Measurements from ENCODE around the gene SMYD3. TPM values are rescaled to one million over a fixed set of nuclear protein-coding genes. Genes with fewer than 3 reads are reported as not detected.

The SMYD3 gene
- total RNA-seq, 3 donors from 2014 or later (not counting 1 experiment from before 2014, with no cell fraction given) = 43.6 to 48.0 (median 46.1) TPM

GRCh38 chr1:246537887-246538286 is 30.8 kb upstream of the SMYD3 start:
- DNase-seq (no peak), ATAC-seq (no peak)
- 96% methylated on average over 3 of the region's 3 CpGs for WGBS (ENCODE audit: insufficient coverage)
- Mint-ChIP-seq H3K27me3 (ENCODE audit: low read depth in 2 of 2) (no peaks in the 10 kb centered on the region), H3K36me3 (no peaks in the 10 kb centered on the region), H3K4me3 (no peak overlapping the region), H3K9me3 (no peaks in the 10 kb centered on the region), H3K4me1 (no peaks in the 10 kb centered on the region), H3K27ac (no peak overlapping the region)
- Histone ChIP-seq H3K27me3 (ENCODE audit: control insufficient read depth, insufficient read depth, low read length) (no peaks in the 10 kb centered on the region), H3K9me3 (ENCODE audit: control insufficient read depth, insufficient read depth, low read length) (no peaks in the 10 kb centered on the region), H3K4me3 (ENCODE audit: low read length) (no peak overlapping the region), H3K4me1 (ENCODE audit: control insufficient read depth, insufficient read depth, low read length) (no peaks in the 10 kb centered on the region), H3K36me3 (ENCODE audit: control insufficient read depth, insufficient read depth, low read length) (peaks cover 25% of the 10 kb centered on the region), H3K27ac (ENCODE audit: low read length) (no peak overlapping the region)
- intact Hi-C loops (cut with micrococcal nuclease) = no loop called here
- TF ChIP-seq, protein P1, sequence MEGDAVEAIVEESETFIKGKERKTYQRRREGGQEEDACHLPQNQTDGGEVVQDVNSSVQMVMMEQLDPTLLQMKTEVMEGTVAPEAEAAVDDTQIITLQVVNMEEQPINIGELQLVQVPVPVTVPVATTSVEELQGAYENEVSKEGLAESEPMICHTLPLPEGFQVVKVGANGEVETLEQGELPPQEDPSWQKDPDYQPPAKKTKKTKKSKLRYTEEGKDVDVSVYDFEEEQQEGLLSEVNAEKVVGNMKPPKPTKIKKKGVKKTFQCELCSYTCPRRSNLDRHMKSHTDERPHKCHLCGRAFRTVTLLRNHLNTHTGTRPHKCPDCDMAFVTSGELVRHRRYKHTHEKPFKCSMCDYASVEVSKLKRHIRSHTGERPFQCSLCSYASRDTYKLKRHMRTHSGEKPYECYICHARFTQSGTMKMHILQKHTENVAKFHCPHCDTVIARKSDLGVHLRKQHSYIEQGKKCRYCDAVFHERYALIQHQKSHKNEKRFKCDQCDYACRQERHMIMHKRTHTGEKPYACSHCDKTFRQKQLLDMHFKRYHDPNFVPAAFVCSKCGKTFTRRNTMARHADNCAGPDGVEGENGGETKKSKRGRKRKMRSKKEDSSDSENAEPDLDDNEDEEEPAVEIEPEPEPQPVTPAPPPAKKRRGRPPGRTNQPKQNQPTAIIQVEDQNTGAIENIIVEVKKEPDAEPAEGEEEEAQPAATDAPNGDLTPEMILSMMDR (IDR thresholded peaks at IDR 0.05) = no peak

DNA sequence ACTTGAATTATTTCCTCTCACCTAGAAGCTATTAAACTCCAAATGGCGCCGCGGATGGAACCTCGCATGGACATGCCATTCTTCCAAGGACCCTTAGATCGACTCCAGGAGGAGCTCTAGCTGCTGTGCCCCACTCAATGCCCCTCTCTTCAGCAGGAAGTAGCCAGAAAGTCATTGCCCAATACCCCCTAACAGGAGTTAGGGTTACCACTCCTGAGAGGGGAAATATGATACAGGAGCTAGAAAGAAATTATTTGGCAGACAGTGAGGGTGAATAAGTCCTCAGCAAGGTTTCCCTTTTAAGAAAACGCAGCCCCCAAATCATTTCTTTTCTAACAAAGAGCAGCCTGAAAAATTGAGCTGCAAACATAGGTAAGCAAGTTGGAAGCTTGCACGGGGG is 30.4 kb upstream of the SMYD3 start:
- no peak for DNase-seq
- peaks cover 20% of the 10 kb centered on the region for H3K36me3 ChIP-seq (ENCODE audit: control insufficient read depth, insufficient read depth, low read length)
- H3K27me3 ChIP-seq (ENCODE audit: control insufficient read depth, insufficient read depth, low read length) = no peaks in the 10 kb centered on the region
- H3K4me3 ChIP-seq (ENCODE audit: low read length) = no peak overlapping the region
- TF ChIP-seq, protein P1 (IDR thresholded peaks at IDR 0.05) = no peak
- no peaks in the 10 kb centered on the region for H3K9me3 ChIP-seq (ENCODE audit: control insufficient read depth, insufficient read depth, low read length)
- no peaks in the 10 kb centered on the region for H3K27me3 Mint-ChIP-seq (ENCODE audit: low read depth in 2 of 2)
- no peaks in the 10 kb centered on the region for H3K4me1 ChIP-seq (ENCODE audit: control insufficient read depth, insufficient read depth, low read length)
- H3K27ac ChIP-seq (ENCODE audit: low read length) = no peak overlapping the region
- intact Hi-C loops (cut with micrococcal nuclease) = no loop called here
- ATAC-seq = no peak
- no peaks in the 10 kb centered on the region for H3K36me3 Mint-ChIP-seq
- H3K9me3 Mint-ChIP-seq = no peaks in the 10 kb centered on the region
- WGBS (ENCODE audit: insufficient coverage) = 84% methylated on average over 7 of the region's 7 CpGs
- H3K4me1 Mint-ChIP-seq = no peaks in the 10 kb centered on the region
- no peak overlapping the region for H3K4me3 Mint-ChIP-seq
- no peak overlapping the region for H3K27ac Mint-ChIP-seq

GRCh38 chr1:246534114-246534513 is 27.0 kb upstream of the SMYD3 start:
- no peaks in the 10 kb centered on the region for H3K36me3 Mint-ChIP-seq
- WGBS (ENCODE audit: insufficient coverage) = 75% methylated on average over 1 of the region's 1 CpG
- TF ChIP-seq, protein P1 (IDR thresholded peaks at IDR 0.05) = no peak
- H3K27me3 ChIP-seq (ENCODE audit: control insufficient read depth, insufficient read depth, low read length) = no peaks in the 10 kb centered on the region
- H3K4me1 Mint-ChIP-seq = peaks cover 0 to 6% of the 10 kb centered on the region in 2 donors
- H3K27ac Mint-ChIP-seq = no peak overlapping the region
- H3K27ac ChIP-seq (ENCODE audit: low read length) = no peak overlapping the region
- no peak overlapping the region for H3K4me3 Mint-ChIP-seq
- H3K4me1 ChIP-seq (ENCODE audit: control insufficient read depth, insufficient read depth, low read length) = peaks cover under 1% of the 10 kb centered on the region
- ATAC-seq (no peak), DNase-seq (no peak)
- no peaks in the 10 kb centered on the region for H3K36me3 ChIP-seq (ENCODE audit: control insufficient read depth, insufficient read depth, low read length)
- no peak overlapping the region for H3K4me3 ChIP-seq (ENCODE audit: low read length)
- H3K9me3 Mint-ChIP-seq = no peaks in the 10 kb centered on the region
- intact Hi-C loops (cut with micrococcal nuclease) = no loop called here
- peaks cover 9% of the 10 kb centered on the region for H3K9me3 ChIP-seq (ENCODE audit: control insufficient read depth, insufficient read depth, low read length)
- H3K27me3 Mint-ChIP-seq (ENCODE audit: low read depth in 2 of 2) = no peaks in the 10 kb centered on the region

DNA sequence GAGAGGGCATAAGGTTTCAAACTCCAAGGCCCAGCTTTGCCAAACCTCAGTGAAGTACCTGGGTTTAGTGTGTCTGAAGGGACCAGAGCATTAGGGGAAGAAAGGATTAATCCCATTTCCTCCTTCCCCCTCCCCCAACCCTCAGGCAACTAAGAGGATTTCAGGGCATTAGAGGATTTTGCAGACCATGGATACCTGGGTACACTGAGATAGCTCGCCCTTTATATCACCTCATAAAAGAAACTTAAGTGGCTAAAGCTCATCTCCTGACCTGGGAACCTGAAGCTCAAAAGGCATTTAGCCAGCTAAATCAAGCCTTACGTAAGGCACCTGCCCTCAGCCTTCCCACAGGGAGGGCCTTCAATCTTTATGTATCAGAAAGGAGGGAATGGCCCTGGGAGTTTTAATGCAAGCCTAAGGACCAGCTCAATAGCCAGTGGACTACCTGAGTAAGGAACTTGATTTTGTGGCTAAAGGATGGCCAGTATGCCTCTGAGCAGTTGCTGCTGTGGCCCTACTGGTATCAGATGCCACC is 26.4 kb upstream of the SMYD3 start:
- Mint-ChIP-seq H3K4me3 (no peak overlapping the region), H3K27me3 (ENCODE audit: low read depth in 2 of 2) (no peaks in the 10 kb centered on the region)

More for the DNA sequence above, 26.4 kb upstream of the SMYD3 start:
- intact Hi-C loops (cut with micrococcal nuclease) = no loop called here
- H3K4me3 ChIP-seq (ENCODE audit: low read length) = no peak overlapping the region
- ATAC-seq (no peak), DNase-seq (no peak)
- H3K36me3 ChIP-seq (ENCODE audit: control insufficient read depth, insufficient read depth, low read length) = no peaks in the 10 kb centered on the region
- H3K4me1 ChIP-seq (ENCODE audit: control insufficient read depth, insufficient read depth, low read length) = peaks cover 7% of the 10 kb centered on the region
- no peak overlapping the region for H3K27ac Mint-ChIP-seq
- no peak overlapping the region for H3K27ac ChIP-seq (ENCODE audit: low read length)
- H3K9me3 ChIP-seq (ENCODE audit: control insufficient read depth, insufficient read depth, low read length) = peaks cover 9% of the 10 kb centered on the region
- peaks cover 4 to 11% of the 10 kb centered on the region in 2 donors for H3K4me1 Mint-ChIP-seq
- H3K27me3 ChIP-seq (ENCODE audit: control insufficient read depth, insufficient read depth, low read length) = no peaks in the 10 kb centered on the region
- no peaks in the 10 kb centered on the region for H3K9me3 Mint-ChIP-seq
- TF ChIP-seq, protein P1 (IDR thresholded peaks at IDR 0.05) = no peak
- no peaks in the 10 kb centered on the region for H3K36me3 Mint-ChIP-seq
- 91% methylated on average over 2 of the region's 2 CpGs for WGBS (ENCODE audit: insufficient coverage)

All from natural killer cell (primary cell).